Epithelial cell of prostate (primary cell): ENCODE results near the gene MARK3.

Experiments used
- DNase-seq: peaks from one replicate; pipeline ENCODE4 v3.0.0-alpha.2; 2011; ENCODE audit warnings: low read depth, low spot score
- H3K27ac ChIP-seq: fragments of 450-650 bp; 2 replicates; pipeline ENCODE4 v1.5.1; 2017; ENCODE audit warnings: mild to moderate bottlenecking

Gene MARK3

DNA sequence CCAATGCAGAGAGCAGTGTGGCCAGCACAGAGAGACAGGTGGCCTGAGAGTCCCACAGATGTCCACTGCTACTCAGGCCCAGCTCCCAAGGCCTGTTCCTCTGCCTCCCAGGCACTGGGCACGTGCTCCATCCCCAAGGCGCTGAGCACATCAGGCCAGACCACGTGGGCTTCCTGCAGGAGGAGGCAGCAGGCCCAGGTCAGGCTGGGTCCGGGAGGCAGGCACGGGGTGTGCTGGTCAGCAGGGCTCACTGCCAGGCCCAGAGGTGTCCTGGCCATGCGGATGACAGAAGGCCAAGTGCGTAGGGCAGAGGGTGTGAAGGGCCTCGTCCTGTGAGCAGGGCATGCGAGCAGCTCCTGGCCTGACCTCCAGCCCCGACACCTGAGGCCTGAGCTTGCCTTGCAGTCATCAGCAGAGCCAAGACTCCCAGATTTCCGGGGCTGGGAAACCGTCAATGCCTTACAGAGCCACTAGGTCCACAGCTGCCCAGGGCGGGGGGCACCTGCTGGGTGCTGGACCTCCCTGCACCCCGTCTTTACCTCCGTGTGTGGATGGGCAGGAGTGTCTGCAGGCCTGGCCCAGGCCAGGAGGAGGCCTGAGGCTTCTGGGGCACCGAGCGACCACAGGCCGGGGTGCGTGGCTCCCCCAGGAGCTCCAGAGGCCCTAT, 158.6 kb downstream of the MARK3 start:
- no peak overlapping the region for H3K27ac ChIP-seq
- DNase-seq: no peak

DNA sequence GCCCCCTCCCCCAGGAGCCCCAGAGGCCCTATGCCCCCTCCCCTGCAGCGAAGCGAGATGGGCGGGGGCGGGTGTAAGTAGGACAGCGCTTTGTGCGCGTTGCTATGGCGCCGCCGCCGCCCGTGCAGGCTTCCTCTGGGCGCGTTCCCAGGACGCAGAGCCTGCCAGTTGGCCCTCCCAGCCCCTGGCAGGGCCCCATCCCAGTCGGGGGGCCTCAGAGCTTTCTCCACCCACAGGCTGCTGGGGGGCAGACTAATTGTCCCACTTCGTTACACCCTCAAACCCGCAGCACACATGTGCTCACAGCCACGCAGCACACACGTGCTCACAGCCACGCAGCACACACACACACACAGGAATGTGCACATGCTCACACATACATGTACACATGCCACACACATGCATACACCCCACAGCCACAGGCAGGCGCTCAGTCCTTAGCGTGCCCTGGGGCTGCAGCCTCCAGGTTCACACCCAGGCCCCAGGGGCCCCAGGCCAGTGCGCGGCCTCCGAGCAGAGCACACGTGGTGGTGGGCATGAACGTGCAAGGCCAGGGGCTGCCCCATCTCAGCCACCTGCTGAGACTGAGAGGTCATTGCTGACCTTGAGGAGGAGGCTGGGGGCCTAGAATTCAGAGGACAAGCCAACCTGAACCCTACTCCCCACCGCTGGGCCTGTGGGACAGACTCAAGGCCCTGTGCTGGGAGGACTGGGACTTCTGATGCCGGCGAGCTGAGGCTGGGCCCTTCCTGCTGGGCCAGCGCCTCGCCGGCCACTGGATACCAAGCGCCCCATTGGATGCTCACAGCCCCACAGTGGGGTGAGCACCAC, 159.4 kb downstream of the MARK3 start:
- no peak for DNase-seq
- no peak overlapping the region for H3K27ac ChIP-seq

DNA sequence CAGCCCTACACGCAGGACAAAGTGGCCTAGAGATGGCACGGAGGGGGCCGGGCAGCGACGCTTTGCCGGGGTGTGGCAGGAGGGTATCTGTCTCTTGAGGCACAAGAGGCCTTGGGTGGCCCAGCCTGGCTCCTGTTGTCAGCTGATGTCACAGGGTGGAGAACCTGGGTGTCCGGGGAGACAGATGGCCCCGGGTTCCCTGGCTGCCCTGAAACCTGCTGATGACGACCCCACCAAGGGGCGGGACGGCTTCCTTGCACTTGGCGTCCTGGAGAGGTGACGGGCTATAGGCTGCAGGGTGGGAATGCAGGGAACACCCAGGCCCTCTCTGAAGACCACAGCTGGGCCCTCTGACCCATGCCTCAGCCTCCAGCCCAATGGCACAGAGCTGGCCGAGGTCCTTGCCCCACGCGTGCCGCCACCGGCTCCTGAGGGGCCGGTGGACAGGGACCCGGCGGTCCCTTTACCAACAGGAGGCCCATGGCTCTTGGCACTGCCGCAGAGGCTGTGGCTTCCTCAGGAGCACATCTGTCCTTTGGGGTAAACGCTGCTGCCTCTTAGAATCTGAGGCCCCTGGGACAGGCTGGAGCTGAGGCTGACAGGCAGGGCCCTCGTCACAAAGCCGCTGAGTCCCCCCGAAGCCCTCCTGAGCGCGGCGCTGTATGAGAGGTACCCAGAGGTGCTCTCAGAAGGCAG, 160.2 kb downstream of the MARK3 start:
- no peak for DNase-seq
- H3K27ac ChIP-seq: no peak overlapping the region

DNA sequence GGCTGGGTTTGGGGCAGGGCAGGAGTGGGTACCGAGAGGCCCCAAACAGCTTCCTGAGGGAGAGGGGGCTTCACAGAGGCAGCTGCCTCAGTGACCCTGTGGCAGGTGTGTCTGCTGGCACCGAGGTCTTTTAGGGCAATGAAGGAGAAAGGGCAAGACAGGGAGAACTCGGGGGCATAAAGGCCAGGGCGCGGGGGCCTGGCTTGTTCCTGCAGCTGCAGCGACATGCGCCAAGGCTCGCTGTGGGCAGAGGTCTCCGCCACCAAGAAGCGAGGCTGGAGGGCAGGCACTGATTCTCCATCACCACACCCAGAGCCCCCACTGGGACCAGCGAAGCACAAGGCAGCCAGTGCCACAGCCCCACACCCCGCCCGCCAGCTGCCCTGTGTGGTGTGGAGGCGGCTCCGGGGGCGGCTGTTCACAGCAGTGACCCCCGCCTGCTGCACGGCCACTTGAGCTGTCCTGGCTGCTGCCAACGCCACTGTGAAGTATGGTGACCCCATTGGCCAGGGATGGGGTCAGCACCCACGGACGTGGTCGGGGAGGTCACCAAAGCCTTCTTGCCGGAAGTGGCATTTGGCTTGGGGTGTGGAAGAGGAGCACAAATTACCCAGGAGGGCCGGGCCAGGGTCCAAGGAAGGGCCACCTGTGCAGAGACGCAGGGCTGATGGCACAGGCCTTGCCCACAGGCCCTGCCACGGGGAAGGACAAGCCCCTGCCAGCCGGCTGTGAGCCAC, 160.9 kb downstream of the MARK3 start:
- DNase-seq: no peak
- no peak overlapping the region for H3K27ac ChIP-seq

DNA sequence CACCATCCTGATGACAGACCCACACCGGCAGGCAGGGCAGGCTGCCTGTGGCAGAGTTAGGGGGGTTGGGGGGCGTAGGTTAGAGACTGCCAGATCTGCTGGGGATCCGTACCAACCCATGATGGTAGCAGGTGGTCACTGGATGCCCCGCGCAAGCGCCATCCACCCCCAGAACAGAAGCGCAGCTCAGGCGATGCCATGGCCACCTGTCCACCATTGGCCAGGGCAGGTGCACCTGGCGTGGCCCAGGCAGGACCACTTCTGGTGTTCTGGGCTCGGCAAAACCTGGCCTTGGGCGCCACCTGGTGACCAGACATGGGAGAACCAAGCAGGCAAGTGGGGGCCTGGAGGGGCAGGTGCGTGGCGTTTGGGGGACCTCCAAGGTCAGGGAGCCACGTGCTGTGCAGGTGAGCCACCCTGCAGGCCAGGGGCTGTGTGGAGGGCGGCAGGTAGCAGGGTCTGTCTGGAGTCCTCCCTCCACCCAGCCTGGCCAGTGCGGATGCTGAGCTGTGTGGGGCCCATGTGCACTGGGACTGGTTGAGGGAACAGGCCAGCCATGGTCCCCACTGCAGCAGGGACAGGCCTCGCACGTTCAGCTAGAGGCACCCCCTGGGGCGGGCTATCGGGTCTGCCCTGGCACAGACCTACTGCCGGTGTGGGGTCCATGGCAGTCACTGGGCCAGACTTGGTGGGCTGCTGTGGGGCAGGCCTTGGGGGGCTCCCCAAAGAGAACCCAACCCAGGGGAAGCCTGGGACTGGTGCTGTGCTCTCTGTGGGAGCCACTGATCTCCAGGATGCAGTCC, 161.6 kb downstream of the MARK3 start:
- DNase-seq: no peak
- no peak overlapping the region for H3K27ac ChIP-seq

DNA sequence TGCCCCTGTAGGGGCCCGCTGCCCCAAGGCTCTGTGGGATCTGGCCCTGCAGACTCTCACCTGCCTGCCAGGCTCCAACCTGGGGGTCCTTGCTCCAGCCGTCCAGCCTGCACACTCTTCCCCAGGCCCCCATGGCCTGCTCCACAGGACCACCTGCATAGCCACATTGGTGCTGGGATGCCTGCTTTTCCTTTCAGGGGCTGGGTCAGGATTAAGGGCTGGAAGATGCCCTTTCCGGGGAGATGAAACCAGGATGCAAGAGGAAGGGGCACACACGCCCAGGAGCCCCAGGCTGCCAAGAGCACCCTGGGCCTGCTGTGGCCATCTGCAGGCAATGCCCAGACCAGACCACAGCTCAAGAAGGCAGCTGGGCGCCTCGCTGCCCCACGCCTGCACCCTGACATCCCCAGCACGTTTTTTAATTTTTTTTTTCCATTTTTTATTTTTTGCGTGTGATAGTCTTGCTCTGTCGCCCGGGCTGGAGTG, 162.3 kb downstream of the MARK3 start:
- no peak for DNase-seq
- H3K27ac ChIP-seq: no peak overlapping the region

DNA sequence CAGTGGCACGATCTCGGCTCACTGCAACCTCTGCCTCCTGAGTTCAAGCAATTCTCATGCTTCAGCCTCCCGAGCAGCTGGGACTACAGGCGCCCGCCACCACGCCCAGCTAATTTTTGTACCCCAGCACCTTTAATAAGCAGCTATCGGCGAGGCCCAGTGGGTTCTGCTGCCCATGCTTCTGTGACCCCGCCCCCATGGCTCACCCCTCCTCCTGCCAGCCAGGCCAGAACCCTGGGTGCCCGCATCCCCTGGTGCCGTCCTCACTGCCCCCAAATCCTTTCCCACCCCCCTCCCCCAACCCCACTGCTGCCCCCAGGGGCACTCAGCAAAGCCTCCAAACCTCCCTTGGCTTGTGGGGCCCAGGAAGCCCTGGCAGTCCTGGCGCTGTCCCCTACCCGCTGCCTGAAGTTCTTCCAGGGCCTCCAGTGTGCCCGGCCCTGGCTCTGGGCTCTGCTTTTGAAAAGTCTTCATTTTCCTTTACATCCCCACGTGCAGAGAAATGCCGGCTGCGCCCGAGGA, 162.8 kb downstream of the MARK3 start:
- no peak overlapping the region for H3K27ac ChIP-seq
- no peak for DNase-seq

DNA sequence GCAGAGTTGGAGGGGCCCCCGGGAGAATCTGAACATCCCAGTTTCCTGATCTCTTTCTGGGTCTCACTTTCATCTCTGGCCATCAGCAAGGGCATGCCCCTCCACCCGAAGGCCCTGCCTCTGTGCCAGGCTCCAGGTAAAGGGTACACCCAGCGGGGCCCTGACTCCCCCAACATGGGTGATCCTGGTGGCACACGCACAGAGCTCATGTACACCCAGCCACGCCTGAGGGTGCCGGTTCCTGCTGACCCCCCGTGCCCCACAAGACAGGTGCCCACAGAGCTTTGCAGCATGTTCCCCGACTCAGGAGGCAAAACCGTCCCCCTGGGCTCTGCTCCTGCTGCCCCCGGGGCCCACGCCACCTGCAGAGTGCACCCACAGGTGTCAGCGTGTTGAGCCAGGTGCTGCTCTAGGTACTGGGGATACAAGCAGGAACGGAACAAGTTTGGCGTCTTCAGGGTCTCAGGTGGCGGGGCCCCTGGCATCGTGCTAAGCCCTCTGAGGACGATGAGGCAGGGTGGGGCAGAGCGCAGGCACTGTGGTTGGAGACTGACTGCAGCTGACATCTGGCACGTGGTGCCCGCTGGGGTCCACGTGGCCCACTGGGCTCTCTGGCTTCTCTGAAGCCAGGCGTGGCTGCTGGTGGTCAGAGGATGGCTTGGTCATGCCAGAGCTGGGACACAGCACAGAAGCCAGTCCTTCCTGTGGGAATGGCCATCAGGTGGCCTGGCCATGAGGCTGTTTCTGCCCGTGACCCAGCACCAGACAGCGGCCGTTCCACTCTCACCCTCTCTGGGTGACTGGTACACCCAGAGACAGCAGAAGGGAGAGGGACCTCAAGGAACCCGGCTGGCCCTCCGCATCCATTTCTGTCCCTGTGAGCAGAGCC, 163.5 kb downstream of the MARK3 start:
- no peak overlapping the region for H3K27ac ChIP-seq
- DNase-seq: no peak

DNA sequence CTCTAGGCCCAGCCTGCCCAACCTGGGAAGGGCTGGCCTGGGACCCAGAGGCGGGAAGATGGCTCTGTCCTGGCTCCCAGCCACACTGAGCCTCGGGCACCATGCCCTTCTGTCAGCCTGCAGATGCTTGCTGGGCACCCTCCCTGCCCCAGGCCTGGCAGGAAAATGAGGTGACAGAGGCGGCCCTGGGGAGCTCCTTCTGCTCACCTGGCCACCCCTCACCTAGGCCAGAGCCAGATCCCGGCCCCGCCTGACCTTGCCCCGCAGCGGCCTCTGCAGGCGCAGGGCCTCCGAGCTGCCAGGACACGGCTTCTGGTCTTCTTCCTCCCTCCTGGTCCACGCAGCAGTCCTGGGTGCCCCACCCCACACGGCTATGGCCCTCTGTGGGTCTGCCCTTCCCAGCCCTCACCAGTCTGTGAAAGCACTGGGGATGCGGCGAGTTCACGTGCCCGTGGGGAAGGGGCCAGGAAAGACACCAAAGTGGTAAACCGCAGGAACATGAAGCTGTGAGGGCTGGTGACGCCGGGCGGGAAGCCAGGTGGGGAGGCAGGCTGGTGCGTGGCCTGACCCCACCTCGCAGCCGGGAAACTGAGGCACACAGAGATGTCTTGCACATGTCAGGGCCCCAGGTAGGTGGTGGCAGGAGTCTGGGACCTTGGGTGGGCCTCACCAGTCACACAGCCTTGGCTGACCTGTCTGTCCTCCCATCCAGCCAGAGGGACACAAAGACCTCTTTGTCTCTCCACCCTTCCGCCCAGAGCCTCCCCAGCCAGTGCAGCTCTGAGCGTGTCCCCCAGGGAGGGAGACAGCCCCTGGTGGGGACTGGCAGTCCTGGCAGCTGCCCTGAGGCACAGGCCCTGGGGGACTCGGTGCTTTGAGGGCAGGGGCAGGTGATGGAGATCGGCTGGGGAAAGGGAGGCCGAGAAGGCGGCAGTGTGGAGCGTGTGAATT, 164.4 kb downstream of the MARK3 start:
- no peak overlapping the region for H3K27ac ChIP-seq

DNA sequence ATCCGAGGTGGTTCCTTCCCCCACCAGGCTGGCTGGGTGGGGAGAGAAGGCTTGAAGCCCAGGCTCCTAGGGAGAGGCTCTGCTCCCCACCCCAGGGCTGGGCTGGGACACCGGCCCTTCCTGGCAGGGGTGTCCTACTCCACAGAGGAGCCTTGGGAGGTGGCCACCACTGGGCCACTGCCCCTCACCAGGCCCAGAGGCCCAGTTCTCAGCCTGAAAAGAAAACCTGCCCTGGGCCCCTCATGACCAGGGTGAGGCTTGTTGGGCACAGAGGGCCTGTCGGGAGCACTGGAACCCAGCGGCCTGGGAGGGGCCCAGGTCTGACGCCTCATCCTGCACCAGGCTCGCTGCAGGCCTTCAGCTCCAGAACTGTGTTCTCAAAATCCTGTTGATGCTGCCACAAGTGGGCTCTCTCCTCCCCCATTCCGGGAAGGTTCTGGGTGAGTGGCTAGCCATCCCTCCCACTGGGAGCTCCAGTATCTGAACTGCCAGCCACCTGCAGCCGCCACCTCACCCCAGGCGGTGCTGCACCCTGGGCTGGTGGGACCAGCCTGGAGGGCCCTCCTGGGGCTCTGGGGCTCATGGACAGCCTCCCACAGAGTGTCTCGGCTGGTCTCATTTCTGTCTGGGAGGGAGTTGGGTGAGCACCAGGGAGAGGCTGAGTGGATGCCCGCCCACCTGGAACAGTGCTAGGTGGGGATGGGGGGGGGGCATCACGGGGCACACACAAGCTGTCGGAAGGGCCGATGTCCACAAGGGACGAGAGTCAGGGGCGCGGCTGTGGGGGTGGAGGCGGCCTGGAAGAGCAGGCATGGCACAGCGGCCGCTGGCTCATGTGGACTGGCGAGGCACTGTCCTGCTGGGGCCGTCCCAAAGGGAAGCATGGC, 165.5 kb downstream of the MARK3 start:
- DNase-seq: no peak
- no peak overlapping the region for H3K27ac ChIP-seq

More for the DNA sequence above, 164.4 kb downstream of the MARK3 start:
- DNase-seq: no peak

DNA sequence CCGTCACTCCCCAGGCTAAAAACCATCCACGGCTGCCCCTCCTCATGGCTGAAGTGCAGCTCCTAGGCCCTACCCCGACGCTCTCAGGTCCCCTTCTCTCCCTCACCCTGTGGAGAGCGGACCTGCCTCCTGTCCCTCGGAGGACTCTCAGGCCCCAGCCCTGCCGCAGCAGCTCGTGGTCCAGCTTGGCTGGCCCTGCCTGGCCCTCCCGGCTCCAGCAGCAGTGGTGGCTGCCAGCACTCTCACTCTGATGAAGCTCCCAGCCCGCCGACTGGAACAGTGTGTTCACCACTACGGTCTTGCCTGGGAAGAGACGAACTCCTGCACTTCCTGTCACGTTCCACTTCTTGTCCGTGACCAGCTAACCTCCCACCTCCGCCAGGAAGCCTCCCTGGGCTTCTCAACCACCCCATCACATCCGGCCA, 166.1 kb downstream of the MARK3 start:
- no peak overlapping the region for H3K27ac ChIP-seq
- DNase-seq: no peak

DNA sequence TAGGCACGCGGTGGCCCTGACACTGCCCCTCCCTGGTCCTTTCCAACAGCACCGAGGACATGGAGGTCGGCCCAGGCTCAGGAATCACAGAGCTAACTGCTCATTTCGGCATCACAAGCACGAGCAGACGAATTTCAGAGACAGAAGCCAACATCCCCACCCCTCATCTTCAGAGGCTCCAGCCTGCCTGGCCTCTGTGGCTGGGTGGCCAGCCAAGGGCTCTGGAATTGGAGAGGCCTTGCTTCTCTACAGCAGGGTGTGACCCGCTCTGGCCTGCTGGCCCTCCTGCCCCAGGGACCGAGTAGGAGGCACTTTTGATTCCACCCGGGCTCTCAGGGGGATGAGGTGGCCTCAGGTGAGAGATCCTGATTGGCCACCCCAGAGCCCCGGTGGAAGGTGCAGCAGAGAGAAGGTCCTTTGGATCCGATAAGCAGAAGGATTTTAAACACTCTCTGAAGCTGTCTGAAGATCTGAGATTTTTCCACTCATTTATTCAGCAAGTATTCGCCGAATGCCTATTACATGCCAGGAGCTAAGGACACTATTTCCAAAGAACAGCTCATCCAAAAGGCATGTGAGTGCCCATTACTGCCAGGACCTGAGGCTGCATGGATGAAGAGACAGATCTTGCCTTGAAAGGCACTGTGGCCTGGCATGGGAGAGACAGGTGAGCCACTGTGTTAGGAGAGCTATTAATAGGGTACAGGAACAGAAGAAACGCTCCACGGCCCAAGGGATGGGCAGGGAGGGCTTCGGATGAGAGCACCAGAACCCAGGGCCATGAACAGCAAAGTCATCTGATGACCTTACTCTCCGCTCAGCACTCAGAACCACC, 167.0 kb downstream of the MARK3 start:
- DNase-seq: no peak
- H3K27ac ChIP-seq: peak overlapping the region; percentile 46

DNA sequence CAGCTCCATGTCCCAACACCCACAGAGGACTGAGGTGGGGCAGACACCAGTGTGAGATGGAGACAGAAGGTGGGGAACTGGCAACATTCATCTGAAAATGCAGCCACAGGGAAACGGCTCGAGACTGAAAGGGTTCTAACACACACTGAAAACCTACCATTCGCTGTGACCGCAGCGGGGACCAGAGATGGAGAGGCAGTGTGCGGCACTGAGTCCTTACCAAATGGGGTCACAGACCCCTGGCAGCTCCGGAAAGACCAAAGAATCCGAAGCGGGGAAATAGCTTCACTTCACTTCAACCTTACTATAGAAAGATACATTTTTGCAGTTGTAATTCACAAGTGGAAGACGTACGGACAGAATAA, 167.6 kb downstream of the MARK3 start:
- DNase-seq: no peak

More for the DNA sequence above, 167.6 kb downstream of the MARK3 start:
- H3K27ac ChIP-seq: peak overlapping the region; percentile 46
